GM18502 (cell line): ENCODE results near the gene SMURF1.

Experiments used
- ATAC-seq: cut with Tn5 transposase; IDR thresholded peaks from one replicate; pipeline ENCODE4 v1.9.1; 2021; ENCODE audit warnings: mild to moderate bottlenecking; ENCODE audit not compliant: unreplicated experiment, poor library complexity

Gene SMURF1

DNA sequence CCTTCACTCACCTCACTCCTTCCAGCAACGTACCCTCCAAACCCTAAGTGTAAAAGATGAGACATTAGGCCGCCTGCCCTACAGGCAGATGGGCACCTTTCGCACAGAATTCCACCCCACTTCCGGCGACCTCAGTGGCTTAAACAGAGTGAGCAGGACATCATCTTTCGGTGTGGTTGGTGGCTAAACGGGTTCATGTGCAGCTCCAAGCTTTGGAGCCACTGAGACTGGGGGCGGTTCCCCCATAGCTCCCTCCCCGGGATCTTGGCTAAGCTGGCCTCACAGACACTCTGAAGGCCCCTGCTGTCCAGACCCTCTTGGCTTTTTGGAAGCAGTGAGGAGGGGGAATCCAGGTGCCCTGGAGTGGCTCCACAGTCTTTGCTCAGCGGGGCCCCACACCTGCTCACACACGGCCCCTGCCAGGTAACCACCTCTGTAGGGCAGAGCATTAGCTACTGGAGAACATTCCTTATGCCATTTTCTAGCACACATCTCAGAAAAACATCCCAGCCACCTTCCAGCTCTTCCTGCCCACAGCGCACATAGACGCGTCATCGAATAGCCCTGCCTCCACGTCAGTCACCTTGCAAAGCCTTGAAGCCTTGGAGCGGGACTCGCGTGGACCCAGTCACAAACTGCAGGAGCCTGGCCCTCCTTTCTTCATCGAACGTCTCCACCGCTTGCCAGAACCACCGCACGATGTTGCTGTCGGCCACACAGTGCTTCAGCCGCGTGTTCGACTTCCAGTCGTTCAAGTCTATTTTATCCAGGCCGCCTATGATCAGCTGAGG lies 108.8 kb downstream of the SMURF1 start:
- ATAC-seq = no peak

DNA sequence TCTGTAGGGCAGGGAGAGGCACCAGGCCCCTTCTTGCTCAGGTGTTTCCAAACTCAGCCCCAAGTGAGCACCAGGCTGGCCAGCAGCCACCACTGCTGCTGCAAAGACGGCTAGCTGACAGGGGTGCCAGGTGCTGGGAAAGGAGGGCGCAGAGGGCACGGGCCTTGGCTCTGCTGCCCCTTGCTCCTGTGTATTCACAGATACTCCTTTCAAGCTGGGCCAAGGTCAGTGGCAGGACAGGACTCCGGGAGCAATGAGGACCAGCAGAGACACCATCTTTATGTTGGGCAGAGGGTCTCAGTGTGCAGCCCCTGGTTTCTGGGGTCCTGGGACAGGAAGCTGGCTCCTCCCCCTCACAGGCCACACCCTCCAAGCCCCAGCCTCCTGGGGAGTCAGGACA lies 110.1 kb downstream of the SMURF1 start:
- ATAC-seq = no peak

- no peak for ATAC-seq
Measured at GRCh38 chr7:99032928-99033327, 111.0 kb downstream of the SMURF1 start.

GRCh38 chr7:99031496-99031895 lies 112.4 kb downstream of the SMURF1 start:
- no peak for ATAC-seq

DNA sequence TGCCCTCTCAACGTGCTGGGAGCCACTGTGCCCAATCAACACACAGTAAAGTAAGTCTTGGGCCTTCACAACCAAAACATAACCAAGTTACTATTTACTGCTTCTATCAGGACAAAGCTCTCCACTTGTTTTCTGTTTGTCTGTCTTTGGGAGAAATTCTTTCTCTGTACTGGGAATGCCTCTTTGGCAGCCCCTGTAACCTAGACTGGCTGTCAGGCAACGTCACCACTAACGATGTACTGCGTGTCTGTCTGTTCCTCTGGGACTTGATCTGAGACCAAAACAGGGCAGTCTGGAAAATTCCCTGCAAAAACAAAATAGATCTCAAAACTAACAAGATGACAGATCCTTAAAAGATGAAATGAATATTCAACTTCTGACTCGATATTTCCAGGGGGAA lies 113.0 kb downstream of the SMURF1 start:
- ATAC-seq = no peak

DNA sequence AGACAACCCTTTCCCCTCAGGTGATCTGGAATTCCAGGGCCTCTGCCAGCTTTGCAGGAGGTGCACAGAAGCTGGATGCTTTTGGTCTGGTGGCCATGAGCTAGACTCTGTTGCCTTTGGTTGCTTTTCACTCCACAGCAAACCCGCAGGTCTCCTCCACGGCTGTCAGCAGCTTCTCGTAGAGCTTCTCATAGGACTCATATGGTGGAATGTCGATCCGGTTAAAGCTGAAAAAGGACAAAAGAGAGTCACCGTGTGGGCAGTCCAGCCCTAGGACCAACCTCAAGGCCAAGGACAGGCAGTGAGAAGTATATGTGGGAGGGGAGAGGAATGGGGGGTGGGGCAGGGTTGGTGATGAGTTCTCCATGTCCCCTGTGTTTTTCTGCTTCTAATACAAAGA lies 113.5 kb downstream of the SMURF1 start:
- no peak for ATAC-seq

- ATAC-seq = no peak
Measured at GRCh38 chr7:99029466-99030435, 114.2 kb downstream of the SMURF1 start.

GRCh38 chr7:99028261-99028973 lies 115.5 kb downstream of the SMURF1 start:
- no peak for ATAC-seq

GRCh38 chr7:99027841-99028240 lies 116.1 kb downstream of the SMURF1 start:
- no peak for ATAC-seq

DNA sequence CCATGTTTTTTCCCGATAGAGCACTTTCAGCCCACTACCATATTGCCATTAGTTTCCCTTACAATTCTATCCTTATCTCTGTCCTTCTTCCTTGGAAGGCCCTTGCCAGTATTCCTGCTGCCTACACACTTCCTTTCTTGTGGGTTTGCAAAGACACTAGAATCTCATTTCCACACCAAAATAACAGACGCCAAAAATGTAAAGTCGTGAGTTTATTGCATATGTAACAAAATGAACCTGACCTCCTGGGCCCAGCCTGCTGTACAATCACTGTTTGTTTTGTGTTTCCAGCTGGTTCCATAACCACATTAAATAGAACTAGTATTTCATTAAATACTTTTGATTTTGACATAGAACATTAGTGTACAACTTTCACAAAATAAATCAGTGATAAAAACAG lies 116.7 kb downstream of the SMURF1 start:
- ATAC-seq = no peak

- no peak for ATAC-seq
Measured at GRCh38 chr7:99024066-99024465, 119.8 kb downstream of the SMURF1 start.

GRCh38 chr7:99021941-99022560 lies 121.9 kb downstream of the SMURF1 start:
- ATAC-seq = no peak

DNA sequence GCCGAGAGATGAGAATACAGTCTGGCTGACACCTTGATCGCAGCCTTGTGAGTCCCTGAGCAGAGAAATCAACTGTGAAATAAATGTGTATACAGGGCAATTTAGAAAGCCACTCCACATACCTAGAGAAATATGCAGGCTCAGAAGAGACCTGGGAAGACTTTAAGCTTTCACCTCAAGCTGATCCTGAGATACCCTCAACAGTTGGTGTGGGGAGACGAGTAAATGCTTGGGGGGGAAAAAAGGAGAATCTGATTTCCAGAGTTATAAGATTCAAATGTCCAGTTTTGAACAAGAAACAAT lies 123.5 kb downstream of the SMURF1 start:
- ATAC-seq = no peak

- ATAC-seq = no peak
Measured at GRCh38 chr7:99019523-99020412, 124.1 kb downstream of the SMURF1 start.

- ATAC-seq = no peak
Measured at GRCh38 chr7:99016196-99016595, 127.7 kb downstream of the SMURF1 start.

- ATAC-seq = no peak
Measured at GRCh38 chr7:99014113-99014985, 129.6 kb downstream of the SMURF1 start.

DNA sequence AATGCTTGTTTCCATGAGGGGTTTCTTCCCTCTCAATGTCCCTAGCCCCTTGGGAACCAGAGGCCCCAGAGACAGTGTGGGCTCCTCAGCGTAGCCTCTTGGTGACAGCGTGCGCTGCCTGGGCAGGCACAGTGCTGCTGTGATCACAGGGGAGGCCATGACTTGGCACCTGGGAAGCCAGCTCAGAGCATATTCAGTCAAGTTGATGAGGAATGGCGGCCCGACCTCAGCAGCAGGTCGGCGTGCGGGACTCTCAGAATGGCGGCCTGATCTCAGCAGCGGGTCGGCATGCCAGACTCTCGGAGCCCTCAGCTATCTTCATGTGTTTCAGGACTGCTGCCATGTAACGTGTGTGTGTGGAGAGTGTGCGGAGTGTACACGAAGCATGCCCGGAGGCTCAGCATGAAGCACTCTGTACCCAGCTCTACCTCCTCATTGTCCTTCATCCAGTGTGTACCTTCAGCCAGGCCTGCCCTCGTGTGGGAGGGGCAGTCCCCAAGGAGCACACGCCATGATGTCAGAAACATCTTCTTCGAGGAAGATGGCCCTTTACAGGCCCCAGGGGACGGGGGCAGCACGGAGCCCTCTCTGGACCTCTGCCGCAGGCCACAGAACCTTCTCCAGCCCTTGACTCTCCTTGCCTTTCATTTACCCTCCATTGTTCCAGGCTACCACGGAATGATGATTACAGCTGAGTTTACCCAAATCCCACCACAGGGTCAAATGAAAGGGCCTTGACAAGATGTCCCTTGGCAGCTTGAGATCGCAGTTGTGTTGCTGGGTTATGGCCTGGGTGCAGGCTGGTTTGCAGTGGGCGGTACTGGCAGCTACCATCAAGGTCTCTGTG lies 130.4 kb downstream of the SMURF1 start:
- ATAC-seq = no peak

- ATAC-seq = no peak
Measured at GRCh38 chr7:99012722-99013121, 131.2 kb downstream of the SMURF1 start.
